ENCODE data around the gene NUDT21. TPM values are rescaled to one million over a fixed set of nuclear protein-coding genes. Genes with fewer than 3 reads are reported as not detected.
"Not testable (repeated sequence)": the region's sequence is repeated elsewhere in the genome, so short reads cannot be mapped to it uniquely, and the experiment has no call there.

NUDT21 gene
- total RNA-seq, 3 donors from 2014 or later (not counting 1 experiment from before 2014, with no cell fraction given) = 78.1 to 108 (median 90.0) TPM

DNA sequence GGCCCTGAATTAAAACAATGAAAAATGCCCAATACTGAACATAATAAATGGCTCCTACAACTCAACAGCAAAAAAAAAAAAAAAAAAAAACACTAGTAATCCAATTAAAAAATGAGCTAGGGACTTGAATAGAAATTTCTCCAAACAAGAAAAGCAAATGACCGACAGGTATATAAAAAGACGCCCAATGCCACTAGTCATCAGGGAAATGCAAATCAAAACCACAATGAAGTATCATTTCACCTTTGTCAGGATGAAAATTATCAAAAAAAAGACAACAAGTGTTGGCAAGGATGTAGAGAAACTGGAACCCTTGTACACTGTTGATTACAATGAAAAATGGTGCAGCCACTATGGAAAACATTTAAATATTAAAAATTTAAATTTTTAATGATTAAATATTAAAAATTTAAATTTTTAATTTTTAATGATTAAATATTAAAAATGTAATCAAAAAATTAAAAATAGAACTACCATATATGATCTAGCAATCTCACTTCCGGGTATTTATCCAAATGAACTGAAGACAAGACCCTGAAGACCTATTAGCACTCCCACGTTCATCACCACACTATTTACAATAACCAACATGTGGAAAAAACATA lies 40.6 kb upstream of the NUDT21 start:
- intact Hi-C loops (cut with micrococcal nuclease) = no loop called here
- WGBS (ENCODE audit: insufficient coverage) = 84% methylated on average over 2 of the region's 4 CpGs
- H3K36me3 ChIP-seq (ENCODE audit: control insufficient read depth, insufficient read depth, low read length) = peaks cover 12% of the 10 kb centered on the region
- H3K4me3 ChIP-seq (ENCODE audit: low read length) = no peak overlapping the region
- H3K9me3 Mint-ChIP-seq = no peaks in the 10 kb centered on the region
- H3K27me3 ChIP-seq (ENCODE audit: control insufficient read depth, insufficient read depth, low read length) = no peaks in the 10 kb centered on the region
- TF ChIP-seq CTCF (IDR thresholded peaks at IDR 0.05) = no peak
- no peak overlapping the region for H3K4me3 Mint-ChIP-seq
- no peak overlapping the region for H3K27ac ChIP-seq (ENCODE audit: low read length)
- DNase-seq (no peak), ATAC-seq (no peak)
- no peaks in the 10 kb centered on the region for H3K4me1 Mint-ChIP-seq
- peaks cover 2% of the 10 kb centered on the region for H3K36me3 Mint-ChIP-seq
- H3K4me1 ChIP-seq (ENCODE audit: control insufficient read depth, insufficient read depth, low read length) = no peaks in the 10 kb centered on the region
- no peaks in the 10 kb centered on the region for H3K27me3 Mint-ChIP-seq (ENCODE audit: low read depth in 2 of 2)
- H3K9me3 ChIP-seq (ENCODE audit: control insufficient read depth, insufficient read depth, low read length) = no peaks in the 10 kb centered on the region
- H3K27ac Mint-ChIP-seq = no peak overlapping the region

GRCh38 chr16:56488868-56489267 lies 37.7 kb upstream of the NUDT21 start:
- H3K27ac ChIP-seq (ENCODE audit: low read length); H3K9me3 ChIP-seq (ENCODE audit: control insufficient read depth, insufficient read depth, low read length); intact Hi-C loops (cut with micrococcal nuclease); H3K4me3 Mint-ChIP-seq; H3K36me3 Mint-ChIP-seq; H3K27ac Mint-ChIP-seq; H3K9me3 Mint-ChIP-seq; ATAC-seq; H3K4me1 Mint-ChIP-seq; H3K27me3 ChIP-seq (ENCODE audit: control insufficient read depth, insufficient read depth, low read length); H3K4me3 ChIP-seq (ENCODE audit: low read length); H3K4me1 ChIP-seq (ENCODE audit: control insufficient read depth, insufficient read depth, low read length); H3K27me3 Mint-ChIP-seq (ENCODE audit: low read depth in 2 of 2); DNase-seq: not testable (repeated sequence)
- peaks cover 18% of the 10 kb centered on the region for H3K36me3 ChIP-seq (ENCODE audit: control insufficient read depth, insufficient read depth, low read length)
- 100% methylated on average over 1 of the region's 1 CpG for WGBS (ENCODE audit: insufficient coverage)

GRCh38 chr16:56488035-56488434 lies 36.9 kb upstream of the NUDT21 start:
- no peak for TF ChIP-seq CTCF (IDR thresholded peaks at IDR 0.05)
- no peaks in the 10 kb centered on the region for H3K27me3 Mint-ChIP-seq (ENCODE audit: low read depth in 2 of 2)
- Histone ChIP-seq H3K27me3 (ENCODE audit: control insufficient read depth, insufficient read depth, low read length) (no peaks in the 10 kb centered on the region), H3K27ac (ENCODE audit: low read length) (no peak overlapping the region), H3K36me3 (ENCODE audit: control insufficient read depth, insufficient read depth, low read length) (peaks cover 22% of the 10 kb centered on the region), H3K4me1 (ENCODE audit: control insufficient read depth, insufficient read depth, low read length) (no peaks in the 10 kb centered on the region), H3K4me3 (ENCODE audit: low read length) (no peak overlapping the region), H3K9me3 (ENCODE audit: control insufficient read depth, insufficient read depth, low read length) (no peaks in the 10 kb centered on the region)
- WGBS (ENCODE audit: insufficient coverage) = 94% methylated on average over 4 of the region's 5 CpGs
- H3K36me3 Mint-ChIP-seq = no peaks in the 10 kb centered on the region
- H3K4me3 Mint-ChIP-seq = no peak overlapping the region
- H3K27ac Mint-ChIP-seq = no peak overlapping the region
- no peaks in the 10 kb centered on the region for H3K4me1 Mint-ChIP-seq
- ATAC-seq (no peak), DNase-seq (no peak)
- intact Hi-C loops (cut with micrococcal nuclease) = no loop called here
- H3K9me3 Mint-ChIP-seq = no peaks in the 10 kb centered on the region

- no peak for TF ChIP-seq CTCF (IDR thresholded peaks at IDR 0.05)
- no peak for ATAC-seq
- H3K36me3 Mint-ChIP-seq = no peaks in the 10 kb centered on the region
These were observed 32.3 kb upstream of the NUDT21 start for GRCh38 chr16:56483394-56483793.

More at GRCh38 chr16:56483394-56483793, 32.3 kb upstream of the NUDT21 start:
- Histone ChIP-seq H3K27ac (ENCODE audit: low read length) (no peak overlapping the region), H3K27me3 (ENCODE audit: control insufficient read depth, insufficient read depth, low read length) (no peaks in the 10 kb centered on the region), H3K36me3 (ENCODE audit: control insufficient read depth, insufficient read depth, low read length) (peaks cover 38% of the 10 kb centered on the region), H3K9me3 (ENCODE audit: control insufficient read depth, insufficient read depth, low read length) (no peaks in the 10 kb centered on the region), H3K4me1 (ENCODE audit: control insufficient read depth, insufficient read depth, low read length) (no peaks in the 10 kb centered on the region), H3K4me3 (ENCODE audit: low read length) (no peak overlapping the region)
- H3K9me3 Mint-ChIP-seq = no peaks in the 10 kb centered on the region
- H3K4me3 Mint-ChIP-seq = no peak overlapping the region
- intact Hi-C loops (cut with micrococcal nuclease) = no loop called here
- no peaks in the 10 kb centered on the region for H3K27me3 Mint-ChIP-seq (ENCODE audit: low read depth in 2 of 2)
- DNase-seq = no peak
- H3K4me1 Mint-ChIP-seq = no peaks in the 10 kb centered on the region
- no peak overlapping the region for H3K27ac Mint-ChIP-seq

Data from natural killer cell (primary cell).